NCI-H1694 treated with DMSO at 0.1 percent for 48 hours (cell line): ENCODE data around the gene EPN2.

Experiments used
- DNase-seq: peaks from one replicate; lab custom pipeline; 2025; lab: John Stamatoyannopoulos, UW

EPN2 gene

DNA sequence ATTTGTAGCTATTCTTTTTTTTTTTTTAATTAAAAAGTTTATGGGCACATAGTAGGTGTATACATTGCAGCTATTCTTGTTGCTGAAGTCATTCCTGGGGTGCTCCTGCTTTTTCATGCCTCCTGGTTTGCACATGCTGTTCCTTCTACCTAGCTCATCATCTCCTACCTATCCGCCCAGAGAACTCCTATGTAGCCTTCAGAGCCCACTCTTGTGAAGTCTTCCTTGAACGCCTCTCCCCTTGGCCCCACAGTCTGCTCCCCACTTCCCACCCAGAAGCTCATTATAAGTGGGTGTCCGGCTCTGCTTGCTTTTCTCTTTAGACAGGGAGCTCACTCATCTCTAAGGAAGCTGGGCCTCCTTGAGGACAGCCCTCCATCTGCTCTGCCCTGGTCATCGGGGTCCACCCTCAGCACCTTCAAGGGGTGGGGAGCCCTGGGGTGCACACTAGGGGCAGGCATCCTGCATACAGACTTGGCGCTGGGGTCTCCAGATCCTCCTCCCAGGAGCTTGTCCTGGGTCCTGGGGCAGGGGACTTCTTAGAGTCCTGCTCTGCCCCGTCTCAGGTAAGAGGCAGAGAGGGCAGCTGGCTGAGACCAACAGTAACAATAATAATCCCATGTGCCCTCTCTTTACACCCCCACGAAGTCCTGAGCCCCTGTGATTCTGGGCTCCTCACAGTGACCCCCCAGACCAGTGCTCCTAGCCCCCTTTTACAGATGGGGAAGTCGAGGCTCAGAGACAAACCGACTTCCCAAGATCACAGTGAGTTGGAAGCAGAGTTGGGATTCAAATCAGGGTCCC is 128.9 kb downstream of the EPN2 start:
- no peak for DNase-seq

DNA sequence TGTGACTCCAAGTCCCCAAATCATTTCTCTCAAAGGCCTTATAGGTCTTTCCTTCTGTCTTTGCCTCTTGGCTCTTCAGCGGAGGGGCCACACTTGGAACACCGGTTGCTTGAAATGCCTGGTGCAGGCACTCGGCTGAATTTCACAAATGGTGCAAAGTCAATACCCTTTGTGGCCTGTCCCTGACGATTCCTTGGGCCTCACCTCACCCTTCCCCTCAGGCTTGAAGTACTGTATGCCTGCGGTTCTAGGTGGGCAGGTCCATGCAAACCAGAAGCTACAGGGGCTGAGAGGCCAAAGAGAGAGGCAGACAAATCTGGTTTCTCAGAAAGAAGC is 129.4 kb downstream of the EPN2 start:
- DNase-seq: no peak

DNA sequence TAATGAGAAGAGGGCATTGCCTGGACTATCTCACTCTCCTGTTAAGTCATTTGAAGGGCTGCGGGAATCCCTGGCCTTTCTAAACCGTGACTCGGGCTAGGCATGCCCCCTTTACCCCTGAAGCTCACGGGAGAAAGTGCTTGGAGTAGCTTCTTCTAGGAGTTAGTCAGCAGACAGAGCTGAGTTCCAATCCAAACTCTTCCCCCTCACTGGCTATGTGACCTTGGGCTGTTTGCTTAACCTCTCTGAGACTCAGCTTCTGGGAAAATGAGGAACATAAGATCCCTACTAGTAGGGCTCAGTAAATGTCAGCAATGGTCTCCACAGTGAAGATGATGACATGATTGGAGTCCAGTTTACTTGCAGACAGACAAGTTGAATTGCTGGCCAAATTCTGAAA is 131.1 kb downstream of the EPN2 start:
- no peak for DNase-seq

DNA sequence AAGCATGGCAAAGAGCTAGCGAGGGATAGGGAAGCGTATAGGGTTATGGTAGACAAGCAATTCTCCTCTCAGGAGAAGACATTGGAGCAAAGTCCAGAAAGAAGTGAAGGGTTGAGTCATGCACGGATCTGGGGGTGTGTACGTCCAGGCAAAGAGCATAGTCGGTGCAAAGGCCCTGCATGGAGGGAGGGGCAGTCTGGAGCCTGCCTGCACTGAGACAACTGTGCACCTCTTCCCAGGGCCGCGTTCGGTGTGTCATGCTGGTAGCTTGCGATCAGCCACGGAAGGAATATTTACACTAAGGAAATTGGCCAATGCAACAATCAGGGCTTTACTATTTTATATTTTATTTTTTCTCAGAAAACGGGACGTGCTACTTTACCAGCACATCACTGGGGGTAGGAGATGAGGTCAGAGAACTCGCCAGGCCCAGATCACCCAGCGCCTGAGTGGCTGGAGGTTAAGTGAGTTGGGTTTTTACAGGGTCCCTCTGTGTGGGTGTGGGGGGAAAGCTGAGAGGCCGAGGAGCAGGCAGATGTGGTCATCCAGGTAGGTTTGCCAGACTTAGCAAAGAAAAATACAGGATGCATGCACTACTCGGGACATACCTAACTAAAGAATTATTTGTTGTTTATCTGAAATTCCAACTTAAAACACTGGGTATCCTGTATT is 132.1 kb downstream of the EPN2 start:
- DNase-seq: no peak

DNA sequence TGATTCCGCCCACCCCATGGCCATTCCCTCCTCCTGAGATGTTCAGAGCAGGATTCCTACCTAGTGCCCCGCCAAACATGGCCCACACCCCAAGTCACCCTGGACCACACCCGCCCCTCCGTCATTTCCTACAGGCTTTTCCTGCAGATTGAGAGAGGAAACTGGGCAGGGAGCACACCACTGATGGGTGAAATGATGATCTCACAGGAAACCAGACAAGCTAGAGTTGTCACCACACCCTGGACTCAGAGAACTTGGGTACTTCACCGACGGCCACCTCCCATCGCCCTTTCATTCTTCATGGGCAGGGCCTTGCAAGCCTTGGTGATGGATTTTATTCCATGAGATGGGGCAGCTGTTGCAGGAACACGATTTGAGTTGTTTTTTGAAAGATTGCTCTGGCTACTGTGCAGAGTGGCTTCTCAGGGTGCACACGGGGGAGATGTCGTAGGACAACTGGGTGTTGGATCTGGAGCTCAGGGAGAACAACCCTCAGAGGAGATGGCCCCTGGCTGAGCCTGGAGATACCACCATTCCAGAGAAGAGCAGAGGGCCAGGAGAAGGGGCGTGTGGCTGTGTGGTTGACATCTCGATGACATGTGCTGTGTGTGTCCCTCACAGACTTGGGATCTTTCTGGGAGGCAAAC is 132.8 kb downstream of the EPN2 start:
- no peak for DNase-seq

DNA sequence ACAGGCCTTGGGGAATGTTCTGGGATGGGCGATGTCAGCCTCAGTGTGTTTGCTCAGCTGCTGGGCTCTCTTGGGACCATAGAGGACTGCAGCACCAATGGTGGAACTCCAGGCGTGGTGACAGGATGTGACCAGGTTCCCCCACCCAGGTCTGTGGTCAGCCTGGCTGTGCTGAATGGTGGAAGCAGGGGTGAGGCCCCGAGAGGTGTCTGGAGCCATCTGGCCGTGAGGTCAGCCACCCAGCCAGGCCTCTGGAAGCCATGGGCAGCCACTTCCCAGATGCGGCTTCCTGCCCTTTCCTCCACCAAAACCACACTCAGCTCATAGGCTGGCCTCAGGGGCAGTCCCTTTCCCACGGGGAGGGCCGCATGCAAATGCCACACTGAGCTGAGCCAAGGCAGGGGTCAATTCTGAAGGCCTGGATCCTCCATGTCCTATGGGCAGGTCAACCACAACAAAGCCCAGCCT is 133.4 kb downstream of the EPN2 start:
- DNase-seq: no peak

DNA sequence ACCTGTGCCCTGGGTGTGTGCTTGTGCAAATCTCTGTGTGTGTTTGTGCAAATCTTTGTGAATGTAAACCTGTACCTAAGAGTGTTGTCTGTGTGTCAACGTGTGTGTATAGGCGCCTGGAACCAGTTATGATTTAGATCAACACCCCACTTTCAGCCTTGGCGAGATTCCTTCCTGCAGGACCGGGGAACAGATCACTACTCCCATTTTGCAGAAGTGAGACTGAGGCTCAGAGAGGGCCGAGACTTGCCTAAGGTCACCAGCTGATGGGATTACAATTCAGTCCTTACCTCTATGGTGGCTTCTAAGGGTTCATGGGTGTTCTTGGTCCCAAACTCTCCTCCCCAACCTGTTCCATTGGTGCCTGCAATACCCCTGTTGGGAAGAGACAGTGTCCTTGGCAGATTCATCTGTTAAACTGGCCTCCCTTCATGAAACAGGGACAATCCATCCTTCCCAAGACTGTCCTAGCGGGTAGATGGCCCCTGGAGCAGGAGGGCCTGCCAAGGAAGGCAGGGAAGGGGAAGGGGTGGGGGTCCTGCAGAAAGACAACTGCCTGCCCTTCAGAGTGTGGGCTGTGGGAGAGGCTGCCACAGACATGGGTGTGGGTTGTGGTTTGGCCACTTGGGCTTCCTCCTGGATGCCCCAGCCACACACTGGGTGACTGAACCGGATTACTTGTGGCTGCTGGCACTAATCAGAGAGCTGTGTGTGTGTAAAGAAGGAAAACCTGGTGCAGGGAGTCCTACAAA is 134.3 kb downstream of the EPN2 start:
- DNase-seq: no peak

DNA sequence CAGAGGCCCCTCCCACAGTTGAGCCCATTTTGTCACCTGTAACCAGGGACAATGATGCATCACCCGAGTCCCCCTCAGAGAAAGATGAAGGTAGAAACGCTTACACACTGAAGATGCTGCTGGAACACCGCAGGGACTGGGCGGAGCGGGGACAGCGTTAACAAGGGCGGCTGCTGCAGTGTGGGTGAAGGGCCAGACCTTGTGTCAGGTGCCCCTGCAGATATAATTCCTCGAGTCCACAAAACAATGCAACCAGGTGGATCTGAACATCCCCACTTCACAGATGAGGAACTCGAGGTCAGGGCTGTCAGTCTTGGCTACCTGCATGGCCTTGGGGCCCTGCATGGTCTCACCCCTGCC is 134.8 kb downstream of the EPN2 start:
- no peak for DNase-seq

DNA sequence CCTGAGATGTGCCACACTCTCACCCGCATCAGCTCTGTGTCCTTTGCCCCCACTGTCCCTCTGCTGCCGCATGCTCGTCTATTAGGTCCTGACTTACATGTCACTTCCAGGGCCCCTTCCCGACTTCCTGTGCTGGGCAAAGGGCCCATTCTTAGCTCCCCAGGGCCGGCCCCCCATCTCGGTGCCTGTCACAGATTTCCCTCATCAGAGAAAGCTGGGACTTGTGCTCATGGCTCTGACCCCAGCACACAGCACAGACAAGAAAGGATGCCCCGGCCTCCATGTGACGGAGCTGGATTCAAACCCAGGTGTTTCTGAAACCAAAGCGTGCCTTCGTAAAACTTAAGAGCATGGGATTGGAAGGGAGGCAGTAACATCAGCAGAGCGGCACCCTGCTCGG is 135.3 kb downstream of the EPN2 start:
- no peak for DNase-seq

DNA sequence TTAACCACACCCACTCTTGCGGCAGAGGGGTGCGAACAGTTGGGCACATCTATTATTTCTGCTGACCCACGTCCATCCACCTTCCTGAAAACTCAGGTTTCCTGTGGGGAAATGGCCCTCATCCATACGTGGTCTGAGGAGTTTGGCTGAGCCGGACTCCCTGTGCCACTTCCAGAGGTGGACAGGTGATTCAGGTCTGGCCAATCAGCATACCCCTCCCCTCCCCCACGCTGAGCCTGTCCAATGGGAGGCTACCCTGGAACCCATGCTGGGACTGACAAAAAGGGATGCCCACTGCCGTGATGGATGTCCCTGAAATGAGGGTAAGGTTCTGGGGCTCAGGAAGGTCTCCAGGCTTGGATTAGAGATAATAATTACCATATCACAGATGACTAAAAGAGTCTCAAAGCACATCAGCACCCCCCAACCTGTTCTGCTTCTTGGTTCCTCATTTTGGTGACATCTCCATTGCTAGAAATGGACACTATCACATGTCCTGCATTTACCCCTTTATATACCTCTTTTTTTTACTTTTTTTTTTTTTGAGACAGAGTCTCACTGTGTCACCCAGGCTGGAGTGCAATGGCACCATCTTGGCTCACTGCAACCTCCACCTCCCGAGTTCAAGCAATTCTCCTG is 135.8 kb downstream of the EPN2 start:
- no peak for DNase-seq

DNA sequence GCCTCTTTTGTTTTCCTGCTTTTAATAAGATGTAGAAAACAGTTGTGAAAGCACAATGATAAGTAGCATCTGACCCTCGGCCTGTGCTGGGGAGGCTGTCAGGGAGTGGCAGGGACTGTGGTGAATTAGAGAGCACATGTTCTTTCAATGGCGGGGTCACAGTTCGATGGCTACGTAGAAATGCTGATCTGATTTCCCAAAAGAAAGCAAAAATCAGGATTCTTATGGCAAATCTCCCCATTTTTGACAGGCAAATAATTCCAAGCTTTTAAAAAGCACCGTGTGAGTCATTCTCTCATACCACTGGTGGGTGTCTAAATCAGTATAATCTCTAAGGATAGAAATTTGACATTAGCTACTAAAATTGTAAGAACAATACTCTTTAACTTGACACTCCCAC is 137.0 kb downstream of the EPN2 start:
- no peak for DNase-seq

DNA sequence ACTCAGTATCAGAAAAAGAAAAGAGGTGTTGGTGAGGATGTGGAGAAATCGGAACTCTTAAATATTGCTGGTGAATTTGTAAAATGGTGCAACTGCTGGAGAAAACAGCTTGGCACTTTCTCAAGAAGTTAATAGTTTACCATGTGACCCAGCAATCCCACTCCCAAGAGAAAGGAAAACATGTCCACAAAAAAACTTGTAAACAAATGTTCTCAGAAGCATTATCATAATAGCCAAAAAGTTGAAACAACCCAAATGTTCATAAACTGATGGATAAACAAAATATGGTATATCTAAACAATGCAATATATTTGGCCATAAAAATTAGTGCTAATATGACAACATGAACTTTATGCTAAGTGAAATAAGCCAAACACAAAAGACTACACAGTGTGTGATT is 138.6 kb downstream of the EPN2 start:
- DNase-seq: no peak

DNA sequence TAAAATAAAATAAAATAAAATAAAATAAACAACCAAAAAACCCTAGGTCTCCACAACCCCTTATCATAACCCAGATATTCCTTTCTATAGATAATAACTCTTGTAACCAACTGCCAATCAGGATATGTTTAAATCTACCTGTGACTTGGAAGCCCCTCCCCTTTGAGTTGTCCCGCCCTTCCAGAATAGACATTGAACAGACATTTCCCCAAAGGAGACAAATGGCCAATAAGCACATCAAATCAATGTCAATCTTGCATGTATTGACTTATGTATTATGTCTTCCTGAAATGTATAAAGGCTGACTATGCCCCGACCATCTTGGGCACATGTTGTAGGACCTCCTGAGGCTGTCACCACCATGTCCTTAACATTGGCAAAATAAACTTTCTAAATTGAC is 139.6 kb downstream of the EPN2 start:
- no peak for DNase-seq

DNA sequence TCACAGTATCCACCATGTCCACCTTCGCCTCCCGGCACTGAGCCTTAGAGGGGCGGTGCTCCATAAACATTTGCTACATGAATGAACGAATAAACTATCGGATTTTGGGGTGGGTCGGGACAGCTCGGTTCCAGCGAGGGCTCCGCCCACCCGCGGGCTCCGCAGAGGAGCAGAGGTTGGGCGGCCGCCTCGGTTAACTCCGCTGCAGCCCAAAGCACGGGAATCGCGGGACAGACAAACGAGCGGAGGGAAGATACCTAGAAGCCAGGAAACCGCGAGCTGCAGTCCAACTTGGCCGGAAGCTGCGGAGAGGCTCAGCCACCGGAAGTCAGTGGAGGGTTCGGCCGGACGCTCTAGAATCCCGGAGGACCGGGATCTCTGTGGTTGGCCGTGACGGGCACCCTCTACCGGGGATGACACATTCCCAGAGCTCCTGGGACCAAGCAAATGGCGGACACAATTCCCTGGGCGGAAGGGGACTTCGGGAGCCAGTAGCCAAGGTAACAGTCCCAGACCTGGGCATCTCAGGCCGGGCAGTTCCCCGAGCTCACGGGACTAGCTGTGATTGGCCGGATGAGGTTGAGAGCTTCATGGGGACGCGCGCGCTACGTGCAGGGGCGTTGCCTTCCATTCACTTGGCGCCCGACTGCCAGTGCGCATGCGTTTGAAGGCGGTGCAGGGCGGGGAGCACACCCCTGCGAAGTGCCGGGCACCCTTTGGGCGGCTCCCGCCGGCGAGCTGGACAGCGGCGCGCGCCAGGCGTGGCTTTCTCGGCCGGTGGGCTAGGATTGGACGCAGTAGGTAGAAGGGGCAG is 140.6 kb downstream of the EPN2 start:
- peak; percentile 99 for DNase-seq

DNA sequence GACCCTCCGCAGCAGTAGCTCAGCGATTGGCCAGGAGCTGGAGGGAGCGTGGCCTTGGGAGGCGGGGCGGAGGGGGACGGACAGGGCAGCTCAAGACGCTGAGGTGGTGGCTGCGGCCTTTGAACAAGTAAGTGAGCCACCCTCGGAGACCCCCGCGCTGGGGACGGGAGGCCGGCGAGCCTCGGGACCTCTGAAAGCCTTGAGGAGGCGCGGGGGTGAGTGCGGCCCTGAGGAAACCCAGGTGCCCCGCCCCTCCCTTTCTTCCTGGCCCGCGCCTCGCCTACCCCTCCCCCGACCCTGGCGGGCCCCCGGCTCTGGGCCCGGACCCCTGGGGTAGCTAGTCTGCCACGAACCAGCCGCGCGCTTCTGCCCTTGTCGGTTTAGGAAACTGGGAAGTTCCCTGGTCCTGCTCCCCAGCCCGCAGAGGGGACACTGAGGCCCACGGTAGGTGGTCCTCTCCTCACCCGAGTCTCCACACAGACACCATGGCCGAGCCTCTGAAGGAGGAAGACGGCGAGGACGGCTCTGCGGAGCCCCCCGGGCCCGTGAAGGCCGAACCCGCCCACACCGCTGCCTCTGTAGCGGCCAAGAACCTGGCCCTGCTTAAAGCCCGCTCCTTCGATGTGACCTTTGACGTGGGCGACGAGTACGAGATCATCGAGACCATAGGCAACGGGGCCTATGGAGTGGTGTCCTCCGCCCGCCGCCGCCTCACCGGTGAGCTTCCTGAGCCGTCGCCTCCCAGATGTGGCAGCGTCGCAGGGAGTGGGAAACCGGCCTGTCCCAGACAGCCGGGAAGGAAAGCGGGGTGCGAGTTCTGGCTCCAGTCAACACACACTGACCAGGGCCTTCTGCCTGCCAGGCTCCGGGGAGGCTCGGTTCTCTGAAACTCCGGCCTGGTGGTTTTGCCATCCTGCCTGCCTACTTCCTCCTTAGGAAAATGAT is 141.5 kb downstream of the EPN2 start, which contains the start of gene MAPK7:
Gene MAPK7, plus strand, starts transcription at position 83 of the 945 bp plus-strand sequence. Its CDS starts 403 bp downstream, at position 486.
- DNase-seq: no peak

DNA sequence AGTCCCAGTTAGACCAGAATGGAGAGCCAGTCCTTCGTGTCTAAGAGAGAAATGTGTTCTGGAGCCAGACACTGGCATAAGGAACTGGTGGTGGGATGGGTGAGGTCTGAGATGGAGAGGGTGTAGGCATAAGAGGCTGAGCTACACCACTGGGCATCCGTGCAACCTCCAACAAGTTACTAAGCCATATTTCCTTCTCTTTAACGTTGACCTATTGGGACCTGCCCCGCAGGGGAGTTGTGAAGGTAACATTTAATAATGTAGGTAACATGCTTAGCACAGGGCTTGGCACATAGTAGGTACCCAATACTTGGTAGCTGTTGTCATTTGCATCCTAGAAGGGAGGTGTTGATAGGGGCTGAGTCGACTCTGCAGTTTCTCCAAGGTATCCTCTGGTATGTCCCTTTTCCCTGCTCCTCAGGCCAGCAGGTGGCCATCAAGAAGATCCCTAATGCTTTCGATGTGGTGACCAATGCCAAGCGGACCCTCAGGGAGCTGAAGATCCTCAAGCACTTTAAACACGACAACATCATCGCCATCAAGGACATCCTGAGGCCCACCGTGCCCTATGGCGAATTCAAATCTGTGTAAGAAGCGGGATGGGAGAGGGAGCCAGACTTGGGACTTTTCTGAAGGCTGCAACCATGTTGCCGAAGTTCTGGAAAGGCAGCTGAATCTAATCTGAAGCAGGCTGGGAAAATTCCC is 142.3 kb downstream of the EPN2 start:
- DNase-seq: no peak

DNA sequence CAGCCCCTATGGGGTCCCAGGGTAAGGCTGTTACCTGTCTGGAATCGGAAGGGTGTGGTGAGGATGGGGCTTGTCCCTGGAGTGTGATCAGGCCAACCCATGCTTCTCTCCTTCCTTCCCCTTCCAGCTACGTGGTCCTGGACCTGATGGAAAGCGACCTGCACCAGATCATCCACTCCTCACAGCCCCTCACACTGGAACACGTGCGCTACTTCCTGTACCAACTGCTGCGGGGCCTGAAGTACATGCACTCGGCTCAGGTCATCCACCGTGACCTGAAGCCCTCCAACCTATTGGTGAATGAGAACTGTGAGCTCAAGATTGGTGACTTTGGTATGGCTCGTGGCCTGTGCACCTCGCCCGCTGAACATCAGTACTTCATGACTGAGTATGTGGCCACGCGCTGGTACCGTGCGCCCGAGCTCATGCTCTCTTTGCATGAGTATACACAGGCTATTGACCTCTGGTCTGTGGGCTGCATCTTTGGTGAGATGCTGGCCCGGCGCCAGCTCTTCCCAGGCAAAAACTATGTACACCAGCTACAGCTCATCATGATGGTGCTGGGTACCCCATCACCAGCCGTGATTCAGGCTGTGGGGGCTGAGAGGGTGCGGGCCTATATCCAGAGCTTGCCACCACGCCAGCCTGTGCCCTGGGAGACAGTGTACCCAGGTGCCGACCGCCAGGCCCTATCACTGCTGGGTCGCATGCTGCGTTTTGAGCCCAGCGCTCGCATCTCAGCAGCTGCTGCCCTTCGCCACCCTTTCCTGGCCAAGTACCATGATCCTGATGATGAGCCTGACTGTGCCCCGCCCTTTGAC is 143.5 kb downstream of the EPN2 start:
- DNase-seq: no peak

DNA sequence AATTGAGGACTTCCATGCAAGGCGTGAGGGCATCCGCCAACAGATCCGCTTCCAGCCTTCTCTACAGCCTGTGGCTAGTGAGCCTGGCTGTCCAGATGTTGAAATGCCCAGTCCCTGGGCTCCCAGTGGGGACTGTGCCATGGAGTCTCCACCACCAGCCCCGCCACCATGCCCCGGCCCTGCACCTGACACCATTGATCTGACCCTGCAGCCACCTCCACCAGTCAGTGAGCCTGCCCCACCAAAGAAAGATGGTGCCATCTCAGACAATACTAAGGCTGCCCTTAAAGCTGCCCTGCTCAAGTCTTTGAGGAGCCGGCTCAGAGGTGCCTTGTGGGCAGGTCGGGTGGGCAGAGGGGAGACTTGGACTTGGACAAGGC is 144.2 kb downstream of the EPN2 start:
- no peak for DNase-seq
